HEK293T (cell line): Measurements from ENCODE around the gene BRAP.

Experiments used
- FOXA1 ChIP-seq: fragments of 450-650 bp; IDR thresholded peaks from 2 replicates; pipeline ENCODE4 v1.6.1; 2016; ENCODE audit warnings: mild to moderate bottlenecking
- SP1 ChIP-seq: fragments of 450-650 bp; IDR thresholded peaks from 2 replicates; pipeline ENCODE4 v1.6.1; 2017
- TARDBP ChIP-seq: fragments of 450-650 bp; IDR thresholded peaks from 2 replicates; pipeline ENCODE4 v1.6.1; 2016

- TF ChIP-seq FOXA1 (no peak), TARDBP (no peak), SP1 (no peak)
Measured at GRCh38 chr12:111643427-111643826, 42.3 kb downstream of the BRAP start.
